Large intestine (tissue), 3 donors: ENCODE data around the gene CCND2. TPM values are rescaled to one million over a fixed set of nuclear protein-coding genes. Genes with fewer than 3 reads are reported as not detected.
"Not testable (repeated sequence)": the region's sequence is repeated elsewhere in the genome, so short reads cannot be mapped to it uniquely, and the experiment has no call there.

Experiments
- DNase-seq, 2 donors: peaks; one replicate each; pipeline versions ENCODE4 v3.0.0 to v3.0.0-alpha.2; 2013
- H3K27ac ChIP-seq: one replicate; pipeline ENCODE4 v1.5.1; 2013; ENCODE audit warnings: low read length
- H3K27me3 ChIP-seq: 2 replicates; pipeline ENCODE4 v1.6.1; 2013; ENCODE audit warnings: low read length; ENCODE audit not compliant: control insufficient read depth, insufficient read depth
- H3K36me3 ChIP-seq: 2 replicates; pipeline ENCODE4 v1.6.1; 2013; ENCODE audit warnings: low read length; ENCODE audit not compliant: control insufficient read depth, insufficient read depth
- H3K4me1 ChIP-seq: one replicate; pipeline ENCODE4 v1.6.1; 2013; ENCODE audit warnings: low read length; ENCODE audit not compliant: control insufficient read depth, insufficient read depth
- H3K4me3 ChIP-seq: one replicate; pipeline ENCODE4 v1.5.1; 2013; ENCODE audit warnings: low read length
- H3K9me3 ChIP-seq: one replicate; pipeline ENCODE4 v1.6.1; 2013; ENCODE audit warnings: mild to moderate bottlenecking, low read depth, low read length, moderate library complexity; ENCODE audit not compliant: control insufficient read depth
- WGBS: methylation state at CpG from one replicate; pipeline ENCODE4 v1.1.5; 2013; ENCODE audit warnings: low lambda C conversion rate; ENCODE audit not compliant: insufficient coverage; 5-methylcytosine and 5-hydroxymethylcytosine counted together
- polyA plus RNA-seq: library from polyadenylated mRNA; unstranded; fragments of 120-200 nt; gene quantifications from one replicate; pipeline ENCODE4 v1.2.1, GENCODE V29; 2013

The CCND2 gene
- polyA plus RNA-seq, 1 donor = 108 TPM

DNA sequence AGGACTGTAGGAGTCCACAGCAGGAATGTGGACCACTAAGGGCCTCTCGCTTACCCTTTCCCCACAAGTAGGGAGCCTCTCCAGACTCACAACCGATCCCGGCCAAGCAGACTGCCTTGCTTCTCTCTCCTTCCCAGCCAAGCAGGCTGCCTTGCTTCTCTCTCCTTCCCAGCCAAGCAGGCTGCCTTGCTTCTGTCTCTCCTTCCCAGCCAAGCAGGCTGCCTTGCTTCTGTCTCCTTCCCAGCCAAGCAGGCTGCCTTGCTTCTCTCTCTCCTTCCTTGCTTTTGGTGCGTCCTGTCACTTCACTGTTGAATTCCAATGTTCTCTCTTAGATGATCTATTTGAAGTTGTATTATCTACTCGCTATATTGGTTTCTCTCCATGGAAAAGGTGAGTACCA lies 32.6 kb upstream of the CCND2 start:
- Histone ChIP-seq H3K4me3 (no peak overlapping the region), H3K36me3 (no peaks in the 10 kb centered on the region), H3K4me1 (peaks cover 6% of the 10 kb centered on the region), H3K27me3 (no peaks in the 10 kb centered on the region), H3K9me3 (no peaks in the 10 kb centered on the region), H3K27ac (no peak overlapping the region)
- WGBS = 100% methylated on average over 1 of the region's 5 CpGs
- no peak for DNase-seq

DNA sequence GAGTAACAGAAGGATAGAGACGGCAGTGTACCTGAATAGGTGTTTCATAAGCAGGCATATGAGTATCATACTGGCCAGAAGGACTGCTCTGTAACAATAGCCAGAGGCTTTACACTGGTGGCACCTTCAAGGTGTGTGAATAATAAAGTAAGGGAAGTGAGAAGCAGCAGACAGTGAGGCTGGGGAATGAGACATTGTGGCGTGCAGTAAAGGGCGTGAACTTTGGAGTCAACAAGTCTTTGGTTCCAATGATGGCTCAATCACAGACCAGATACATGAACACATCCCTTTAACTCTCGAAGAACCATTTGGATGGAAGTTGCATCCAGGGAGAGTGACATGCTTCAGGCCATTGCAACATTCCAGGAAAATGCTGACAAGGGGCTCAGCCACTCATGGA lies 32.0 kb upstream of the CCND2 start:
- Histone ChIP-seq H3K4me1 (peaks cover 12% of the 10 kb centered on the region), H3K4me3 (no peak overlapping the region), H3K27me3 (no peaks in the 10 kb centered on the region), H3K27ac (no peak overlapping the region), H3K9me3 (no peaks in the 10 kb centered on the region), H3K36me3 (no peaks in the 10 kb centered on the region)
- 90% methylated on average over 2 of the region's 4 CpGs for WGBS
- DNase-seq = no peak

DNA sequence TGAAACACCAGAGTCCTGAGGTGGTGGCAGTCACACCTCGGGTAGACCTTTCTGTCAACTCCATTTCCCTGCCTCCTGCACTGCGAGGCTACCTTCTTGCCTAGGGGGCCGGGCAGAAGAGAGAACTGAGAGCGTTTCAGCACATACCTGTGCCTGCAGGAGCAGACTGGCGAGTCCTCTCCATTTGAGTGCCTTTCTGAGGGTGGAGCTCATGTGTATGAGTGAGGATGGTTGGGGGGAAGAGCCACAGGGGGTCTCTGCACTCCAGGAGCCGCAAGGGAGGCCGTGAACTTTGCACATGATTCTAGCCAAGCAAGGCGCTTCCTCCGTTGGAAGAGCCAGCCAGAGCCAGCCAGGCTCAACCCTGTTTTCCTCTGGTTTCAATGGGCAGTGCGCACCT lies 31.0 kb upstream of the CCND2 start:
- Histone ChIP-seq H3K27me3 (no peaks in the 10 kb centered on the region), H3K4me1 (peaks cover 12% of the 10 kb centered on the region), H3K36me3 (no peaks in the 10 kb centered on the region), H3K9me3 (no peaks in the 10 kb centered on the region), H3K4me3 (no peak overlapping the region), H3K27ac (no peak overlapping the region)
- WGBS = no CpG with 5 or more reads among the region's 10 CpGs
- no peak for DNase-seq

DNA sequence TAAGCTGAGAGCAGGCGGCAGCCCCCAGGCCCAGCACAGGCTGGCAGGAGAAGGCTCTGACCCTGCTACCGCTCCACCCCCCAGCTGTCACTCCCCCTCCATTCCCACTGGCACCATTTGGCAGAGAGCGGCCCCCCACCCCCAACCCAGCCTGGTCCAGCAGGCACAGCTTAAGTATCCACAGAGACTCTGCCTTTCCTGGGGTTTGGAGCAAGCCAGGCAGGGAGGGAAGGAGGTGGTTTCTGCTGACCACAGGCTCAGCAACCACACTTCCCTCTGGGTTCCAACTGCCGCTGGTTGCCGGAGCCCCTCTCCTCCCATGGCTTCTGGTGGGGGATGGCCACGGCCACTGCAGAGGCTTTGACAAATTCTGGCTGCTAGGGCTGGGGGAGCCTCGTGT lies 30.5 kb upstream of the CCND2 start:
- Histone ChIP-seq H3K9me3 (no peaks in the 10 kb centered on the region), H3K36me3 (no peaks in the 10 kb centered on the region), H3K4me3 (no peak overlapping the region), H3K27me3 (no peaks in the 10 kb centered on the region), H3K27ac (no peak overlapping the region), H3K4me1 (peaks cover 12% of the 10 kb centered on the region)
- no peak for DNase-seq
- 60% methylated on average over 1 of the region's 7 CpGs for WGBS

DNA sequence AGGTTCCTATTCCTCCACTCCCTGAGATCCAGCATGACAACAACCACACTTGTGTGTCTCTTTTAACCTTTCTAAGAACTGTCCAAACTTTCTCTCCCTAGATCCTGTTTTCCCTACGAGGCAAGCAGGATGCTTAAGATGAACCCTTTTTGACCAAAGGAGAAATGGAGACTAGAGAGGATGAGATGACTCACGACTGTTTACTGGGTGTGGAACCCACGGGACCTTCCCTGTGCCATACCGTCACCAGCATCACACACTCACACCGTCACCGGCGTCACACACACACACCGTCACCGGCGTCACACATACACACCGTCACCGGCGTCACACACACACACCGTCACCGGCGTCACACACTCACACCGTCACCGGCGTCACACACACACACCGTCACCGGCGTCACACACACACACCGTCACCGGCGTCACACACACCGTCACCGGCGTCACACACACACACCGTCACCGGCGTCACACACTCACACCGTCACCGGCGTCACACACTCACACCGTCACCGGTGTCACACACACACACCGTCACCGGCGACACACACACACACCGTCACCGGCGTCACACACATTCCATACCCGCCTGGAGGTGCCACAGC lies 30.0 kb upstream of the CCND2 start:
- DNase-seq, H3K4me3 ChIP-seq, H3K27ac ChIP-seq, H3K9me3 ChIP-seq, H3K36me3 ChIP-seq, H3K27me3 ChIP-seq: not testable (repeated sequence)
- peaks cover 12% of the 10 kb centered on the region for H3K4me1 ChIP-seq
- no CpG with 5 or more reads among the region's 43 CpGs for WGBS

DNA sequence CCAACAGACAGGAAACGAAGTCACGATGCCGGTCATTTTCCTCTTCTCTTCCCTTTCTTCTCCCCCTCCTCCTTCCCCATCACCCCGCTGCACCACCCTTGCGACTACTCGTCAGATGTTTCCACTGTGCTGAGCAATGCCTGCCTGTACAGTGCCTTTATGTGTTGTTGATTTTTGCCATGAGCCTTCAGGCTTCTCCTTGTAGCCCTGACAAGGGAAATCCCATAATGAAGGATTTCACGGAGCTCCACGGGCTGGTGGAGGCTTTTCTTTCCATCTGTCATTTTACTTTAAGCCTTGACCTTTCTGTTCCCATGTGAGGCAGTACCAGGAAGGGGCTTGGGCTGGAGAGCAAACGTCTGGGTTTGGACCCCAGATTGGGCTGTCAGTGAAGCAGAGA lies 28.7 kb upstream of the CCND2 start:
- Histone ChIP-seq H3K4me1 (peaks cover 12% of the 10 kb centered on the region), H3K4me3 (no peak overlapping the region), H3K9me3 (no peaks in the 10 kb centered on the region), H3K27me3 (no peaks in the 10 kb centered on the region), H3K27ac (no peak overlapping the region), H3K36me3 (no peaks in the 10 kb centered on the region)
- no CpG with 5 or more reads among the region's 9 CpGs for WGBS
- DNase-seq = no peak

DNA sequence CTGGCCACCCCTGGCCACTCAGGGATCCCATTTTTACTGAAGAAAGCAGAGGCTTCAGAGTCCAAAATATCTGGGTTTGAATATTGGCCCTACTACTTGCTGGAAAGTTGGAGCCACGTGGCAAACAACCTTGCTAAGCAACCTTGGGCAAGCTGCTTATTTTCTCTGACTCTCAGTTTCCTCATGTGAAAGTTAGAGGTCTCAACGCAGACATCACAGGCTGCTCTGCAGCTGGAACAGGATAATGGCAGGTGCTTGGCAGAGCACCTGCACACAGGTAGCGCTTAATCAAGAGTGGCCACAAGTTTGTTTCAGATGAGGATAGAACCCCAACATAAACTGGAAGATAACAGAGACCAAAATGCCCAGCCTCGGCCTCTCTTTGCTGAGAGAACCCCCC lies 28.1 kb upstream of the CCND2 start:
- 80% methylated on average over 1 of the region's 4 CpGs for WGBS
- no peak overlapping the region for H3K27ac ChIP-seq
- H3K4me3 ChIP-seq = no peak overlapping the region
- no peaks in the 10 kb centered on the region for H3K9me3 ChIP-seq
- no peaks in the 10 kb centered on the region for H3K27me3 ChIP-seq
- DNase-seq = no peak
- H3K4me1 ChIP-seq = peaks cover 12% of the 10 kb centered on the region
- H3K36me3 ChIP-seq = no peaks in the 10 kb centered on the region

DNA sequence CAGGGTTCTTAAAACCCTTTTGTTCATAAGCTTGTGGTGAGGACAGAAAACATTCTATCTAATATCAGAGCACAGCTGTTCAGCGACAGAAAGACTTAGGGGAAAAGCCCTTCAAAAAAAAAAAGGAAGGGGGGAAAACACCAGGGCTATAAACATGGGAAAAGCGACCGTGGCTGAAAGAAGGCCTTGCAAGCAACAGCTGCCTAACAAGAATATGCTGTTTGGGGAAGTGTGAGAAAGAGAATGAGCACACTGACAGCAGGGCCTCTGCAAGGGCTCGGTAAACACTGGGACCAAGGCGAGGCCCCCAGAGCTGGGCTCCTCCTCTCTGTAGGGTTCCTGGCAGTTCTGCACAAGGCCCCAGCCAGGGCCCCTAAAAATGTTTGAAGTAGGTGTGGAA lies 27.4 kb upstream of the CCND2 start:
- Histone ChIP-seq H3K4me1 (peaks cover 12% of the 10 kb centered on the region), H3K4me3 (no peak overlapping the region), H3K9me3 (no peaks in the 10 kb centered on the region), H3K27me3 (no peaks in the 10 kb centered on the region), H3K36me3 (no peaks in the 10 kb centered on the region), H3K27ac (no peak overlapping the region)
- WGBS = 29% methylated on average over 2 of the region's 5 CpGs
- DNase-seq = peak; percentile 29 to 56

DNA sequence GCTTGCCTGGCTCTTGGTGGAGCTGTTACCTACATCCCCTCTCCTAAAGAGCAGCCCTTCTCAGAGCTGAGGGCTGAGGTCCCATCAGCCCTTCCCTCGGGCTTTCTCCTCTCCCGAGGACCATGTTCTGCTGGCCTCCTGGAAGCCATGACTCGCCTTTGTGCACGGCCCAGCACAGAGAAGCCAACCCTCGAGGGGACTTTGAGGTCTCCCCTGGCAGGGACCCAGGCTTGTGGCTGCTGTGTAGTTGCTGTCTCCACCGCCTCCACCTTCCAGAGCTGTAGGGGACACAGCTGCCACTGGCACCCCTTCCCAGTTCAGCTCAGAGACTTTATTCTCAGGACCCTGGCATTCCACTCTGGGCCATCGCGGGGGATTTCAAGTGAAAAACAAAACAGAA lies 22.9 kb upstream of the CCND2 start:
- Histone ChIP-seq H3K36me3 (no peaks in the 10 kb centered on the region), H3K27ac (no peak overlapping the region), H3K4me3 (no peak overlapping the region), H3K4me1 (peaks cover 9% of the 10 kb centered on the region), H3K27me3 (no peaks in the 10 kb centered on the region), H3K9me3 (no peaks in the 10 kb centered on the region)
- DNase-seq = no peak
- WGBS = no CpG with 5 or more reads among the region's 8 CpGs

DNA sequence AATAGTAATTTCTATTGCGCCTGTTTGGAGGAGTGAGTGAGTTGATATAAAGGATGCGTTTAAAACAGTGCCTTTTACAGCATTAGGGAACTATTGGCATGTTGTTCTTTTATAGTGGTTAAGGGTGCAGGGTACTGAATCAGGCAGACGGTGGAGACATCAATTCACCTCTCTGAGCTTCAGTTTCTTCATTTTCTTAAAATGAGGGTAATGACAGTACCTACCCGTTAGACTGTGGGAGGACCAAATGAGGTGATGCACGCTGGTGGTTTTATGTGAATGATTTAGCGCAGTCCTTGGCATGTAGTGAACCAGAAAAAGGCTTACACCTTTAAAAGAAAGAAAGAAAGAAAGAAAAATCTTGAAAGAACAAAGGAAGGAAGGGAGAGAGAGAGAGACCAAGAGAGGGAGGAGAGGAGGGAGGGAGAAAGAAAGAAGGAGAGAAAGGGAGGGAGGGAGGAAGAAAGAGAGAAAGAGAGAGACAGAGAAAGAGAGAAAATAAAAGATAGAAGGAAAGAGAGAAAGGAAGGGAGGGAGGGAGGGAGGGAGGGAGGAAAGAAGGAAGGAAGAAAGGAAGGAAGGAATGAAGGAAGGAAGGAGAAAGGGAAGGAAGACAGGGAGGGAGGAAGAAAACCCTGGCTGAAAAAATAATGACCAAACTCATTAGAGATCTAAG lies 22.2 kb upstream of the CCND2 start:
- no peaks in the 10 kb centered on the region for H3K27me3 ChIP-seq
- no peaks in the 10 kb centered on the region for H3K36me3 ChIP-seq
- no peak for DNase-seq
- H3K4me1 ChIP-seq = peaks cover 3% of the 10 kb centered on the region
- H3K4me3 ChIP-seq = no peak overlapping the region
- H3K9me3 ChIP-seq = no peaks in the 10 kb centered on the region
- no peak overlapping the region for H3K27ac ChIP-seq
- WGBS = 40% methylated on average over 1 of the region's 6 CpGs

DNA sequence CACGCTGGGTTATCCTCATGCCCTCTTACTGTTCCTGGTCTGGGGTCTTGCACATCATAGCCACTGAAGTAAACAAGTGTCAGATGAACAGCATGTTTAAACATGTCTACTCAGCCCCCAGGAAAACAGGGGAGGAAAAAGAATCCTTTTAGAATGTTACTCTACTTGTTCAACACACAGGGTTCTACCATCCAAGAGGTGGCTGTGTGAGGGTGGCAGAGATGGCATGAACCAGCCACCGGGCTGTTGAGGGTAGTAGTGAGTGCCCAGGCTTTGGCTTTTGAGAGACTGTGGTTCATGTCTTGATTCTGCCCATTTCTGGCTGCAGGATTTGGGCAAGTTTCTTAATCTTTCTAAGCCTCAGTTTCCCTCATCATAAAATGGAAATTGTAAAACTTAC lies 21.6 kb upstream of the CCND2 start:
- Histone ChIP-seq H3K36me3 (no peaks in the 10 kb centered on the region), H3K4me1 (no peaks in the 10 kb centered on the region), H3K27ac (no peak overlapping the region), H3K27me3 (no peaks in the 10 kb centered on the region), H3K4me3 (no peak overlapping the region), H3K9me3 (no peaks in the 10 kb centered on the region)
- no CpG with 5 or more reads among the region's 2 CpGs for WGBS
- no peak for DNase-seq
